C4-2B (cell line): ENCODE measurements around the gene NR2F1-AS1.
"Not testable (repeated sequence)": the region's sequence is repeated elsewhere in the genome, so short reads cannot be mapped to it uniquely, and the experiment has no call there.

Source experiments
- H3K27ac ChIP-seq: fragments of 450-650 bp; 2 replicates; pipeline ENCODE4 v1.5.1; 2017
- CTCF ChIP-seq: fragments of 450-650 bp; conservative IDR thresholded peaks from 2 replicates; pipeline ENCODE4 v1.5.1; 2017; ENCODE audit warnings: mild to moderate bottlenecking
- ZFX ChIP-seq: fragments of 450-650 bp; IDR thresholded peaks from 2 replicates; pipeline ENCODE4 v1.6.1; 2017

Gene NR2F1-AS1

GRCh38 chr5:93512799-93513198 is 68.2 kb downstream of the NR2F1-AS1 start:
- no peak overlapping the region for H3K27ac ChIP-seq
- TF ChIP-seq ZFX (no peak), CTCF (no peak)

- TF ChIP-seq ZFX, result no peak
- TF ChIP-seq CTCF, result no peak
- no peak overlapping the region for H3K27ac ChIP-seq
Observed at GRCh38 chr5:93511445-93511844, 69.6 kb downstream of the NR2F1-AS1 start.

GRCh38 chr5:93510626-93511380 is 70.2 kb downstream of the NR2F1-AS1 start:
- H3K27ac ChIP-seq, result no peak overlapping the region
- no peak for TF ChIP-seq CTCF
- TF ChIP-seq ZFX, result no peak

GRCh38 chr5:93505553-93505952 is 75.5 kb downstream of the NR2F1-AS1 start:
- not testable (repeated sequence) for H3K27ac ChIP-seq

GRCh38 chr5:93503598-93504067 is 77.4 kb downstream of the NR2F1-AS1 start:
- H3K27ac ChIP-seq, result no peak overlapping the region
- no peak for TF ChIP-seq CTCF
- no peak for TF ChIP-seq ZFX

- H3K27ac ChIP-seq, result no peak overlapping the region
- no peak for TF ChIP-seq ZFX
- TF ChIP-seq CTCF, result no peak
Observed at GRCh38 chr5:93497096-93497495, 83.9 kb downstream of the NR2F1-AS1 start.

- no peak overlapping the region for H3K27ac ChIP-seq
- TF ChIP-seq CTCF (no peak), ZFX (no peak)
Observed at GRCh38 chr5:93479982-93480509, 101.0 kb downstream of the NR2F1-AS1 start.

- TF ChIP-seq ZFX (no peak), CTCF (no peak)
- no peak overlapping the region for H3K27ac ChIP-seq
Observed at GRCh38 chr5:93477816-93478215, 103.2 kb downstream of the NR2F1-AS1 start.
